ENCODE data around the gene WDSUB1. TPM values are rescaled to one million over a fixed set of nuclear protein-coding genes. Genes with fewer than 3 reads are reported as not detected.
A peak's percentile ranks its signal among the peaks of the same experiment; 100 is the strongest.

WDSUB1 gene
- total RNA-seq, 1 experiment from 2014 or later = 3.5 TPM

GRCh38 chr2:159272156-159272555 is 14.3 kb downstream of the WDSUB1 start:
- in situ Hi-C loops (cut with HindIII; ENCODE audit: low pct_unique_long_range_greater_than_20kb, low sequenced_read_pairs) = no loop called here
- no peak for DNase-seq (ENCODE audit: low read depth)

- no peak for DNase-seq (ENCODE audit: low read depth)
- in situ Hi-C loops (cut with HindIII; ENCODE audit: low pct_unique_long_range_greater_than_20kb, low sequenced_read_pairs) = no loop called here
These were observed 15.6 kb downstream of the WDSUB1 start for GRCh38 chr2:159270744-159271379.

- in situ Hi-C loops (cut with HindIII; ENCODE audit: low pct_unique_long_range_greater_than_20kb, low sequenced_read_pairs) = no loop called here
- DNase-seq (ENCODE audit: low read depth) = no peak
These were observed 18.6 kb downstream of the WDSUB1 start for GRCh38 chr2:159267921-159268320.

GRCh38 chr2:159266554-159266953 is 19.9 kb downstream of the WDSUB1 start:
- in situ Hi-C loops (cut with HindIII; ENCODE audit: low pct_unique_long_range_greater_than_20kb, low sequenced_read_pairs) = no loop called here
- no peak for DNase-seq (ENCODE audit: low read depth)

GRCh38 chr2:159265171-159265576 is 21.3 kb downstream of the WDSUB1 start:
- in situ Hi-C loops (cut with HindIII; ENCODE audit: low pct_unique_long_range_greater_than_20kb, low sequenced_read_pairs) = no loop called here
- DNase-seq (ENCODE audit: low read depth) = peak; percentile 74

GRCh38 chr2:159262904-159263303 is 23.6 kb downstream of the WDSUB1 start:
- in situ Hi-C loops (cut with HindIII; ENCODE audit: low pct_unique_long_range_greater_than_20kb, low sequenced_read_pairs) = no loop called here
- DNase-seq (ENCODE audit: low read depth) = no peak

GRCh38 chr2:159262226-159262625 is 24.3 kb downstream of the WDSUB1 start:
- in situ Hi-C loops (cut with HindIII; ENCODE audit: low pct_unique_long_range_greater_than_20kb, low sequenced_read_pairs) = no loop called here
- no peak for DNase-seq (ENCODE audit: low read depth)

- in situ Hi-C loops (cut with HindIII; ENCODE audit: low pct_unique_long_range_greater_than_20kb, low sequenced_read_pairs) = no loop called here
- no peak for DNase-seq (ENCODE audit: low read depth)
These were observed 30.3 kb downstream of the WDSUB1 start for GRCh38 chr2:159256159-159256558.

GRCh38 chr2:159252905-159253304 is 33.6 kb downstream of the WDSUB1 start:
- no peak for DNase-seq (ENCODE audit: low read depth)
- in situ Hi-C loops (cut with HindIII; ENCODE audit: low pct_unique_long_range_greater_than_20kb, low sequenced_read_pairs) = no loop called here

- DNase-seq (ENCODE audit: low read depth) = no peak
- in situ Hi-C loops (cut with HindIII; ENCODE audit: low pct_unique_long_range_greater_than_20kb, low sequenced_read_pairs) = no loop called here
These were observed 35.0 kb downstream of the WDSUB1 start for GRCh38 chr2:159251296-159252173.

GRCh38 chr2:159249990-159250715 is 36.4 kb downstream of the WDSUB1 start:
- peak; percentile 91 for DNase-seq (ENCODE audit: low read depth)
- in situ Hi-C loops (cut with HindIII; ENCODE audit: low pct_unique_long_range_greater_than_20kb, low sequenced_read_pairs) = no loop called here

GRCh38 chr2:159246325-159246988 is 40.0 kb downstream of the WDSUB1 start:
- no peak for DNase-seq (ENCODE audit: low read depth)
- in situ Hi-C loops (cut with HindIII; ENCODE audit: low pct_unique_long_range_greater_than_20kb, low sequenced_read_pairs) = no loop called here

GRCh38 chr2:159243529-159243928 is 43.0 kb downstream of the WDSUB1 start:
- DNase-seq (ENCODE audit: low read depth) = no peak
- in situ Hi-C loops (cut with HindIII; ENCODE audit: low pct_unique_long_range_greater_than_20kb, low sequenced_read_pairs) = no loop called here

- DNase-seq (ENCODE audit: low read depth) = no peak
- in situ Hi-C loops (cut with HindIII; ENCODE audit: low pct_unique_long_range_greater_than_20kb, low sequenced_read_pairs) = no loop called here
These were observed 51.6 kb downstream of the WDSUB1 start for GRCh38 chr2:159234868-159235267.

GRCh38 chr2:159232456-159233170 is 53.9 kb downstream of the WDSUB1 start:
- in situ Hi-C loops (cut with HindIII; ENCODE audit: low pct_unique_long_range_greater_than_20kb, low sequenced_read_pairs) = no loop called here

GRCh38 chr2:159230145-159230877 is 56.2 kb downstream of the WDSUB1 start:
- in situ Hi-C loops (cut with HindIII; ENCODE audit: low pct_unique_long_range_greater_than_20kb, low sequenced_read_pairs) = no loop called here
- DNase-seq (ENCODE audit: low read depth) = no peak

More at GRCh38 chr2:159232456-159233170, 53.9 kb downstream of the WDSUB1 start:
- DNase-seq (ENCODE audit: low read depth) = no peak

GRCh38 chr2:159229476-159230144 is 56.9 kb downstream of the WDSUB1 start:
- DNase-seq (ENCODE audit: low read depth) = no peak
- in situ Hi-C loops (cut with HindIII; ENCODE audit: low pct_unique_long_range_greater_than_20kb, low sequenced_read_pairs) = no loop called here

Data from Caki2 (cell line).